SK-N-SH treated with all-trans-retinoic acid at 6 μM for 48 hours (cell line): ENCODE results near the gene LIAS.

Experiments
- ATAC-seq: fragments of 200-7000 bp; cut with Tn5 transposase; 3 replicates; pipeline ENCODE4 v1.9.1; 2020; ENCODE audit warnings: mild to moderate bottlenecking, moderate library complexity
- ARNTL ChIP-seq: fragments of 450-650 bp; formaldehyde crosslinking; IDR thresholded peaks from 2 replicates; pipeline ENCODE4 v1.5.0; 2020; ENCODE audit warnings: low read depth, mild to moderate bottlenecking, moderate library complexity, borderline replicate concordance
- BACH2 ChIP-seq: fragments of 250-450 bp; sonication (Bioruptor Pico); IDR thresholded peaks from 2 replicates; pipeline ENCODE4 v1.9.0; 2021; ENCODE audit warnings: mild to moderate bottlenecking, borderline replicate concordance
- CSDC2 ChIP-seq: fragments of 250-450 bp; sonication (Bioruptor Pico); IDR thresholded peaks from 2 replicates; pipeline ENCODE4 v1.5.0; 2020; ENCODE audit warnings: mild to moderate bottlenecking, moderate library complexity
- ESRRG ChIP-seq: fragments of 250-450 bp; sonication (Bioruptor Pico); IDR thresholded peaks from 2 replicates; pipeline ENCODE4 v1.6.1; 2021; ENCODE audit warnings: mild to moderate bottlenecking
- GLIS3 ChIP-seq: fragments of 250-450 bp; sonication (Bioruptor Pico); IDR thresholded peaks from 2 replicates; pipeline ENCODE4 v1.5.0; 2020; ENCODE audit warnings: mild to moderate bottlenecking, moderate library complexity
- OSR1 ChIP-seq: fragments of 250-450 bp; sonication (Bioruptor Pico); IDR thresholded peaks from 2 replicates; pipeline ENCODE4 v1.8.0; 2022; ENCODE audit warnings: moderate library complexity, mild to moderate bottlenecking, inconsistent platforms
- PATZ1 ChIP-seq: fragments of 250-450 bp; sonication (Bioruptor Pico); IDR thresholded peaks from 2 replicates; pipeline ENCODE4 v1.8.0; 2020; ENCODE audit warnings: mild to moderate bottlenecking, moderate library complexity, borderline replicate concordance
- RARB ChIP-seq: fragments of 250-450 bp; sonication (Bioruptor Pico); IDR thresholded peaks from 2 replicates; pipeline ENCODE4 v1.8.0; 2021; ENCODE audit warnings: mild to moderate bottlenecking, moderate library complexity
- TCF4 ChIP-seq: fragments of 250-450 bp; sonication (Bioruptor Pico); IDR thresholded peaks from 2 replicates; pipeline ENCODE4 v1.8.0; 2021; ENCODE audit warnings: mild to moderate bottlenecking, moderate library complexity, borderline replicate concordance
- TSHZ2 ChIP-seq: fragments of 250-450 bp; sonication (Bioruptor Pico); IDR thresholded peaks from 2 replicates; pipeline ENCODE4 v1.5.0; 2020; ENCODE audit warnings: mild to moderate bottlenecking, moderate library complexity
- ZC3H10 ChIP-seq: fragments of 250-450 bp; sonication (Bioruptor Pico); IDR thresholded peaks from 2 replicates; pipeline ENCODE4 v1.5.1; 2021; ENCODE audit warnings: mild to moderate bottlenecking, moderate library complexity
- ZFP3 ChIP-seq: fragments of 250-450 bp; sonication (Bioruptor Pico); IDR thresholded peaks from 2 replicates; pipeline ENCODE4 v1.5.0; 2020; ENCODE audit warnings: mild to moderate bottlenecking, moderate library complexity
- ZFP30 ChIP-seq: fragments of 450-650 bp; formaldehyde crosslinking; IDR thresholded peaks from 2 replicates; pipeline ENCODE4 v1.5.0; 2022; ENCODE audit warnings: mild to moderate bottlenecking, moderate library complexity
- ZNF70 ChIP-seq: fragments of 450-650 bp; formaldehyde crosslinking; IDR thresholded peaks from 2 replicates; pipeline ENCODE4 v1.5.0; 2020; ENCODE audit warnings: mild to moderate bottlenecking, moderate library complexity
- ZNF8 ChIP-seq: fragments of 450-650 bp; formaldehyde crosslinking; IDR thresholded peaks from 2 replicates; pipeline ENCODE4 v1.5.0; 2020; ENCODE audit warnings: mild to moderate bottlenecking, moderate library complexity
- TF ChIP-seq, protein P1 (sequence below): fragments of 250-450 bp; sonication (Bioruptor Pico); IDR thresholded peaks from 2 replicates; pipeline ENCODE4 v1.5.1; 2021; ENCODE audit warnings: mild to moderate bottlenecking, moderate library complexity

LIAS gene

GRCh38 chr4:39525822-39526690 lies 67.2 kb downstream of the LIAS start:
- no peak for ATAC-seq
- TF ChIP-seq RARB (no peak), ARNTL (CRISPR knock-in tag) (no peak), ZNF8 (no peak), ZNF70 (CRISPR knock-in tag) (no peak), TSHZ2 (CRISPR knock-in tag) (no peak), PATZ1 (CRISPR knock-in tag) (no peak), BACH2 (CRISPR knock-in tag) (no peak), CSDC2 (no peak), GLIS3 (CRISPR knock-in tag) (no peak), ESRRG (CRISPR knock-in tag) (no peak)

DNA sequence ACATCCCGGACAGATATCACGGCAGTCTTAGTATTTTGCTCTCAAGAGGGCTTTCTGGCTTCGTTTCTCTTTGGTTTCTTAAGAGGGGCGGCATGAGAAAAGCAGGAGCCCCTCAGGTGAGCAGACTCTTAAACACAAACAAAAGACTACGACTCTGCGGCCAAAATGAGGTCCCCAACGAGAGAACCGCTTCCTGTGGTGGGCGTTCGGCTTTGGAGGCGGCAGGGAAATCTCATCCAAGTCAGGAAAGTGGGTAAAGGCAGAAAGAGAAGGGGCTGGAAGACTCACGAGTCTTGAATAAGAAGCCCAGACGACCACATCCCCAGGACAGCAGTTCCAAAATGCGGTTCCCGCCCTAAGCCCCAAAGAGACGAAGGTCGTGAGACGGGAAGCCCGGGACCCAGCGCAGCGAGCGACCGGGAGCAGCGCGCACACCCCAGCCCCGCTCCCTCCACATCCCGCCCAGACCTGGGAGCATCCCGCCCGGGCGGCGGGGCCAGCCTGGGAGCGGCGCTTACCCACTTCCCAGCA lies 68.0 kb downstream of the LIAS start:
- ATAC-seq = peak; percentile 0
- TF ChIP-seq CSDC2 (no peak), TSHZ2 (CRISPR knock-in tag) (0 out of 2 replicates have a peak, but pooled peaks have one; percentile 55)

- ATAC-seq = peak; percentile 92
- no peak for TF ChIP-seq ZNF8
- TF ChIP-seq PATZ1 (CRISPR knock-in tag) = no peak
- TF ChIP-seq OSR1 = no peak
- peak; percentile 50; the same call in 1 of the 2 replicates for TF ChIP-seq TSHZ2 (CRISPR knock-in tag)
- TF ChIP-seq ZFP30 (CRISPR knock-in tag) = no peak
- peak; percentile 83 for TF ChIP-seq ZFP3 (CRISPR knock-in tag)
- TF ChIP-seq ZNF70 (CRISPR knock-in tag) = no peak
- TF ChIP-seq ZC3H10 (CRISPR knock-in tag) = no peak
- TF ChIP-seq CSDC2 = no peak
- TF ChIP-seq GLIS3 (CRISPR knock-in tag) = peak; percentile 78; the same call in 1 of the 2 replicates
- TF ChIP-seq TCF4 (CRISPR knock-in tag) = no peak
- TF ChIP-seq, protein P1, sequence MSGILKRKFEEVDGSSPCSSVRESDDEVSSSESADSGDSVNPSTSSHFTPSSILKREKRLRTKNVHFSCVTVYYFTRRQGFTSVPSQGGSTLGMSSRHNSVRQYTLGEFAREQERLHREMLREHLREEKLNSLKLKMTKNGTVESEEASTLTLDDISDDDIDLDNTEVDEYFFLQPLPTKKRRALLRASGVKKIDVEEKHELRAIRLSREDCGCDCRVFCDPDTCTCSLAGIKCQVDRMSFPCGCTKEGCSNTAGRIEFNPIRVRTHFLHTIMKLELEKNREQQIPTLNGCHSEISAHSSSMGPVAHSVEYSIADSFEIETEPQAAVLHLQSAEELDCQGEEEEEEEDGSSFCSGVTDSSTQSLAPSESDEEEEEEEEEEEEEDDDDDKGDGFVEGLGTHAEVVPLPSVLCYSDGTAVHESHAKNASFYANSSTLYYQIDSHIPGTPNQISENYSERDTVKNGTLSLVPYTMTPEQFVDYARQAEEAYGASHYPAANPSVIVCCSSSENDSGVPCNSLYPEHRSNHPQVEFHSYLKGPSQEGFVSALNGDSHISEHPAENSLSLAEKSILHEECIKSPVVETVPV (CRISPR knock-in tag) = no peak
Measured at GRCh38 chr4:39527296-39528060, 68.6 kb downstream of the LIAS start, which contains the start of gene UGDH. Gene UGDH (minus strand): TSS chr4:39527439. CDS start chr4:39521512, 5,927 bp downstream.
